Measurements from ENCODE around the gene ST8SIA4.

Gene ST8SIA4

GRCh38 chr5:100854591-100854990, 48.5 kb downstream of the ST8SIA4 start:
- Histone ChIP-seq H4K8ac (ENCODE audit: low read length) (no peak overlapping the region), H3K9me3 (ENCODE audit: control insufficient read depth, low read length) (no peaks in the 10 kb centered on the region), H3K4me1 (ENCODE audit: control insufficient read depth, insufficient read depth, low read depth, low read length) (no peaks in the 10 kb centered on the region), H2BK15ac (ENCODE audit: low read depth, poor library complexity, severe bottlenecking) (no peak overlapping the region), H2AK5ac (ENCODE audit: low read length, severe bottlenecking) (no peak overlapping the region), H3K79me1 (replicated peaks; ENCODE audit: low read length, poor library complexity, severe bottlenecking) (no peaks in the 10 kb centered on the region), H3K4me3 (ENCODE audit: insufficient read depth in 1 of 2, low read depth in 1 of 2, low read length in 2 of 2) (no peak overlapping the region), H2BK5ac (ENCODE audit: low read depth, low read length, poor library complexity, severe bottlenecking) (no peak overlapping the region), H3K23ac (ENCODE audit: low read length in 2 of 2) (no peak overlapping the region), H3K18ac (ENCODE audit: low read depth in 1 of 2, low read length in 2 of 2) (no peak overlapping the region), H4K91ac (ENCODE audit: low read length) (no peak overlapping the region), H2AFZ (ENCODE audit: low read depth, low read length) (no peak overlapping the region), H2BK120ac (ENCODE audit: low read depth, low read length) (no peak overlapping the region), H3K14ac (ENCODE audit: low read length in 2 of 2) (no peak overlapping the region), H3K4ac (ENCODE audit: low read depth in 1 of 2, low read length in 2 of 2) (no peak overlapping the region), H3K9ac (ENCODE audit: low read length) (no peak overlapping the region), H3K4me2 (ENCODE audit: low read length, poor library complexity, severe bottlenecking) (no peak overlapping the region), H2BK12ac (ENCODE audit: low read length in 2 of 2) (no peak overlapping the region), H3K27ac (ENCODE audit: low read length, poor library complexity, severe bottlenecking) (no peak overlapping the region), H3K36me3 (ENCODE audit: control insufficient read depth in 1 of 2, insufficient read depth in 2 of 2, low read depth in 1 of 2, low read length in 2 of 2) (no peaks in the 10 kb centered on the region), H3K27me3 (ENCODE audit: control insufficient read depth in 1 of 2, insufficient read depth in 1 of 2, low read length in 2 of 2) (no peaks in the 10 kb centered on the region)
- DNase-seq = no peak

GRCh38 chr5:100853582-100853981, 49.5 kb downstream of the ST8SIA4 start:
- no peak overlapping the region for H2AK5ac ChIP-seq (ENCODE audit: low read length, severe bottlenecking)
- no peak overlapping the region for H3K14ac ChIP-seq (ENCODE audit: low read length in 2 of 2)
- no peaks in the 10 kb centered on the region for H3K27me3 ChIP-seq (ENCODE audit: control insufficient read depth in 1 of 2, insufficient read depth in 1 of 2, low read length in 2 of 2)
- no peaks in the 10 kb centered on the region for H3K36me3 ChIP-seq (ENCODE audit: control insufficient read depth in 1 of 2, insufficient read depth in 2 of 2, low read depth in 1 of 2, low read length in 2 of 2)
- no peak overlapping the region for H2AFZ ChIP-seq (ENCODE audit: low read depth, low read length)
- H3K4me3 ChIP-seq (ENCODE audit: insufficient read depth in 1 of 2, low read depth in 1 of 2, low read length in 2 of 2) = no peak overlapping the region
- no peaks in the 10 kb centered on the region for H3K4me1 ChIP-seq (ENCODE audit: control insufficient read depth, insufficient read depth, low read depth, low read length)
- no peak overlapping the region for H3K9ac ChIP-seq (ENCODE audit: low read length)
- DNase-seq = no peak
- no peak overlapping the region for H4K8ac ChIP-seq (ENCODE audit: low read length)
- no peak overlapping the region for H3K23ac ChIP-seq (ENCODE audit: low read length in 2 of 2)
- no peak overlapping the region for H2BK120ac ChIP-seq (ENCODE audit: low read depth, low read length)
- H3K9me3 ChIP-seq (ENCODE audit: control insufficient read depth, low read length) = no peaks in the 10 kb centered on the region
- no peak overlapping the region for H3K27ac ChIP-seq (ENCODE audit: low read length, poor library complexity, severe bottlenecking)
- H2BK15ac ChIP-seq (ENCODE audit: low read depth, poor library complexity, severe bottlenecking) = no peak overlapping the region
- no peak overlapping the region for H2BK5ac ChIP-seq (ENCODE audit: low read depth, low read length, poor library complexity, severe bottlenecking)
- H2BK12ac ChIP-seq (ENCODE audit: low read length in 2 of 2) = no peak overlapping the region
- H3K79me1 ChIP-seq (replicated peaks; ENCODE audit: low read length, poor library complexity, severe bottlenecking) = no peaks in the 10 kb centered on the region
- no peak overlapping the region for H3K18ac ChIP-seq (ENCODE audit: low read depth in 1 of 2, low read length in 2 of 2)
- no peak overlapping the region for H4K91ac ChIP-seq (ENCODE audit: low read length)
- no peak overlapping the region for H3K4me2 ChIP-seq (ENCODE audit: low read length, poor library complexity, severe bottlenecking)
- no peak overlapping the region for H3K4ac ChIP-seq (ENCODE audit: low read depth in 1 of 2, low read length in 2 of 2)

- H3K18ac ChIP-seq (ENCODE audit: low read depth in 1 of 2, low read length in 2 of 2) = no peak overlapping the region
- no peak overlapping the region for H2BK12ac ChIP-seq (ENCODE audit: low read length in 2 of 2)
- no peak overlapping the region for H2BK120ac ChIP-seq (ENCODE audit: low read depth, low read length)
- no peak overlapping the region for H3K14ac ChIP-seq (ENCODE audit: low read length in 2 of 2)
- no peaks in the 10 kb centered on the region for H3K79me1 ChIP-seq (replicated peaks; ENCODE audit: low read length, poor library complexity, severe bottlenecking)
- no peaks in the 10 kb centered on the region for H3K4me1 ChIP-seq (ENCODE audit: control insufficient read depth, insufficient read depth, low read depth, low read length)
- H2BK5ac ChIP-seq (ENCODE audit: low read depth, low read length, poor library complexity, severe bottlenecking) = no peak overlapping the region
- no peak for DNase-seq
- no peaks in the 10 kb centered on the region for H3K9me3 ChIP-seq (ENCODE audit: control insufficient read depth, low read length)
- no peak overlapping the region for H3K4me2 ChIP-seq (ENCODE audit: low read length, poor library complexity, severe bottlenecking)
- no peaks in the 10 kb centered on the region for H3K27me3 ChIP-seq (ENCODE audit: control insufficient read depth in 1 of 2, insufficient read depth in 1 of 2, low read length in 2 of 2)
- no peak overlapping the region for H4K8ac ChIP-seq (ENCODE audit: low read length)
- H3K4me3 ChIP-seq (ENCODE audit: insufficient read depth in 1 of 2, low read depth in 1 of 2, low read length in 2 of 2) = no peak overlapping the region
- H2AFZ ChIP-seq (ENCODE audit: low read depth, low read length) = no peak overlapping the region
- 100% methylated on average over 3 of the region's 3 CpGs for WGBS
- H3K9ac ChIP-seq (ENCODE audit: low read length) = no peak overlapping the region
- H3K27ac ChIP-seq (ENCODE audit: low read length, poor library complexity, severe bottlenecking) = no peak overlapping the region
- H2AK5ac ChIP-seq (ENCODE audit: low read length, severe bottlenecking) = no peak overlapping the region
- no peak overlapping the region for H4K91ac ChIP-seq (ENCODE audit: low read length)
- H3K4ac ChIP-seq (ENCODE audit: low read depth in 1 of 2, low read length in 2 of 2) = no peak overlapping the region
- no peak overlapping the region for H2BK15ac ChIP-seq (ENCODE audit: low read depth, poor library complexity, severe bottlenecking)
- no peaks in the 10 kb centered on the region for H3K36me3 ChIP-seq (ENCODE audit: control insufficient read depth in 1 of 2, insufficient read depth in 2 of 2, low read depth in 1 of 2, low read length in 2 of 2)
- no peak overlapping the region for H3K23ac ChIP-seq (ENCODE audit: low read length in 2 of 2)
Observed at GRCh38 chr5:100852988-100853449, 50.1 kb downstream of the ST8SIA4 start.

GRCh38 chr5:100852051-100852450, 51.0 kb downstream of the ST8SIA4 start:
- no peak overlapping the region for H2BK12ac ChIP-seq (ENCODE audit: low read length in 2 of 2)
- H2AK5ac ChIP-seq (ENCODE audit: low read length, severe bottlenecking) = no peak overlapping the region
- H3K27ac ChIP-seq (ENCODE audit: low read length, poor library complexity, severe bottlenecking) = no peak overlapping the region
- no peak overlapping the region for H3K23ac ChIP-seq (ENCODE audit: low read length in 2 of 2)
- 98% methylated on average over 8 of the region's 8 CpGs for WGBS
- no peaks in the 10 kb centered on the region for H3K36me3 ChIP-seq (ENCODE audit: control insufficient read depth in 1 of 2, insufficient read depth in 2 of 2, low read depth in 1 of 2, low read length in 2 of 2)
- no peak for DNase-seq
- no peak overlapping the region for H3K4me3 ChIP-seq (ENCODE audit: insufficient read depth in 1 of 2, low read depth in 1 of 2, low read length in 2 of 2)
- no peak overlapping the region for H2BK15ac ChIP-seq (ENCODE audit: low read depth, poor library complexity, severe bottlenecking)
- no peaks in the 10 kb centered on the region for H3K27me3 ChIP-seq (ENCODE audit: control insufficient read depth in 1 of 2, insufficient read depth in 1 of 2, low read length in 2 of 2)
- H4K8ac ChIP-seq (ENCODE audit: low read length) = no peak overlapping the region
- no peaks in the 10 kb centered on the region for H3K79me1 ChIP-seq (replicated peaks; ENCODE audit: low read length, poor library complexity, severe bottlenecking)
- no peaks in the 10 kb centered on the region for H3K9me3 ChIP-seq (ENCODE audit: control insufficient read depth, low read length)
- H2AFZ ChIP-seq (ENCODE audit: low read depth, low read length) = no peak overlapping the region
- H3K4ac ChIP-seq (ENCODE audit: low read depth in 1 of 2, low read length in 2 of 2) = no peak overlapping the region
- H4K91ac ChIP-seq (ENCODE audit: low read length) = no peak overlapping the region
- no peak overlapping the region for H3K18ac ChIP-seq (ENCODE audit: low read depth in 1 of 2, low read length in 2 of 2)
- H3K4me2 ChIP-seq (ENCODE audit: low read length, poor library complexity, severe bottlenecking) = no peak overlapping the region
- no peak overlapping the region for H2BK5ac ChIP-seq (ENCODE audit: low read depth, low read length, poor library complexity, severe bottlenecking)
- no peak overlapping the region for H3K14ac ChIP-seq (ENCODE audit: low read length in 2 of 2)
- H3K9ac ChIP-seq (ENCODE audit: low read length) = no peak overlapping the region
- H2BK120ac ChIP-seq (ENCODE audit: low read depth, low read length) = no peak overlapping the region
- H3K4me1 ChIP-seq (ENCODE audit: control insufficient read depth, insufficient read depth, low read depth, low read length) = no peaks in the 10 kb centered on the region

Data from mesenchymal stem cell (in vitro differentiated cells and primary cell).